Central memory CD8-positive, alpha-beta T cell (primary cell): ENCODE results near the gene PTGES3.
"Not testable (repeated sequence)": the region's sequence is repeated elsewhere in the genome, so short reads cannot be mapped to it uniquely, and the experiment has no call there.

ENCODE experiments used
- ATAC-seq: fragments of 150-1000 bp; cut with Tn5 transposase; replicated peaks from 2 replicates; pipeline ENCODE4 v1.10.0; 2022; ENCODE audit warnings: mild to moderate bottlenecking, moderate FRiP score, moderate number of reproducible peaks; ENCODE audit not compliant: poor library complexity, severe bottlenecking; ENCODE audit errors: extremely low read depth
- DNase-seq, 2 donors: peaks; one replicate each; pipeline ENCODE4 v3.0.0; 2021; ENCODE audit warnings: low spot score in 2 of 2
- H3K27ac Mint-ChIP-seq: one replicate; pipeline ENCODE4 v1.8.0; 2022; ENCODE audit warnings: low read depth, mild to moderate bottlenecking, moderate library complexity, mixed read lengths
- H3K27me3 Mint-ChIP-seq: one replicate; pipeline ENCODE4 v1.8.0; 2022; ENCODE audit warnings: mixed read lengths
- H3K36me3 Mint-ChIP-seq: one replicate; pipeline ENCODE4 v1.8.0; 2022; ENCODE audit warnings: mild to moderate bottlenecking, moderate library complexity, mixed read lengths; ENCODE audit not compliant: insufficient read depth
- H3K4me1 Mint-ChIP-seq: one replicate; pipeline ENCODE4 v1.8.0; 2022; ENCODE audit warnings: mixed read lengths
- H3K4me3 Mint-ChIP-seq: one replicate; pipeline ENCODE4 v1.8.0; 2022; ENCODE audit warnings: mild to moderate bottlenecking, moderate library complexity, mixed read lengths
- H3K9me3 Mint-ChIP-seq: one replicate; pipeline ENCODE4 v1.8.0; 2022; ENCODE audit warnings: mixed read lengths

Gene PTGES3

DNA sequence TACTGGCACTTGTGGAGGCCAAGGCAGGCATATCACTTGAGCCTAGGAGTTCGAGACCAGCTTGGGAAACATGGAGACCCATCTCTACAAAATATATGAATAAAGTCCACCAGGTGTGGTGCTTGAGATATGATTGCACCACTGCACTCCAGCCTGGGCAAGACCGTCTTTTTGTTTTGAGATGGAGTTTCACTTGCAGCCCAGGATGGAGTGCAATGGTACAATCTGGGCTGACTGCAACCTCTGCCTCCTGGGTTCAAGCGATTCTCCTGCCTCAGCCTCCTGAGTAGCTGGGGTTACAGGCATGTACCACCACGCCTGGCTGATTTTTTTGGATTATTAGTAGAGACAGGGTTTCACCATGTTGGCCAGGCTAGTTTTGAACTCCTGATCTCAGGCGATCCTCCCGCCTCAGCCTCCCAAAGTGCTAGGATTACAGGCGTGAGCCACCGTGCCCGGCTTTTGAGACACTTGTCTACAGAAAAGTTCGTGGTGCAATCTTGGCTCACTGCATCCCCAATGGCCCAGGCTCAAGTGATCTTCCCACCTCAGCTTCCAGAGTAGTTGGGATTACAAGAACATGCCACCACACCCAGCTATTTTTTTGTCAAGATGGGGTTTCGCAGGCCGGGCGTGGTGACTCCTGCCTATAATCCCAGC is 26.0 kb downstream of the PTGES3 start:
- Mint-ChIP-seq H3K27me3 (no peaks in the 10 kb centered on the region), H3K27ac (peak overlapping the region; percentile 38), H3K4me3 (no peak overlapping the region), H3K4me1 (peaks cover 12% of the 10 kb centered on the region), H3K36me3 (peaks cover 51% of the 10 kb centered on the region), H3K9me3 (no peaks in the 10 kb centered on the region)
- ATAC-seq (no peak), DNase-seq (no peak)

DNA sequence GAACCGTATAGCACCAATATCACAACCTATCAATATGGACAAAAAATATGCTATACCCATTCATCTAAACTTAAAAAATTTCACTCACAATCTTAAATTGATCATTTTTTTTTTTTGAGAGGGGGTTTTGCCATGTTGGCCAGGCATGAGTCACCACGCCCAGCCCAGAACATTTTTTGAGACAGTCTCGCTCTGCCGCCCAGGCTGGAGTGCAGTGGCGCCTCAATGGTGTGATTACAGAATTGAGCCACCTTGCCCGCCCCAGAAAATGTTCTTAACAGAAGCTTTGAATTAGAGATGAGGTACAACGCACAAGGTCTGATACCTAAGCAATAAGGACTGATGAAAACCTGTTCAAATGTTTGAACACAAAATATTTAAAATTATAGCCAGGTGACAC is 26.5 kb downstream of the PTGES3 start:
- H3K27ac Mint-ChIP-seq, result peak overlapping the region; percentile 38
- no peaks in the 10 kb centered on the region for H3K9me3 Mint-ChIP-seq
- ATAC-seq, result no peak
- peaks cover 12% of the 10 kb centered on the region for H3K4me1 Mint-ChIP-seq
- no peak for DNase-seq
- no peaks in the 10 kb centered on the region for H3K27me3 Mint-ChIP-seq
- peaks cover 47% of the 10 kb centered on the region for H3K36me3 Mint-ChIP-seq
- H3K4me3 Mint-ChIP-seq, result no peak overlapping the region

DNA sequence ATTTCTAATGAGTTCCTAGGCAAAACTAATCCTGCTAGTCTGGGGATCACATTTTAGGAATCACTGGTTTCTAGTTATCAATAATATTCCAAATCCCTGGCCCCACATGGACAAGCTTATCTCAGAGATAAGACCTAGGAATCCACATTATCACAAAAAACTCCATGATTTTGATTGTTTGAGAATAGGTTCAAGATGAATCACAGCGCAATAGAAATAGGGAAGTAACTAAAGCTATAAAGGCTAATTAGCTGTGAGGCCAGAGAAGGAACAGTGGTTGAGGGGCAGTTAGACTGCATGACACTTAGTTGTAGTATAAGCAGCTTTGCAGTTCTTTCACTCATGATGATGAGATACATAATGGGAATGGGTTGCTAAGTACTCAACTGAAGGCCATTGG is 29.2 kb downstream of the PTGES3 start:
- H3K9me3 Mint-ChIP-seq, result no peaks in the 10 kb centered on the region
- H3K4me1 Mint-ChIP-seq, result peaks cover 12% of the 10 kb centered on the region
- ATAC-seq (no peak), DNase-seq (no peak)
- H3K36me3 Mint-ChIP-seq, result peaks cover 24% of the 10 kb centered on the region
- H3K27ac Mint-ChIP-seq, result no peak overlapping the region
- no peaks in the 10 kb centered on the region for H3K27me3 Mint-ChIP-seq
- H3K4me3 Mint-ChIP-seq, result no peak overlapping the region

DNA sequence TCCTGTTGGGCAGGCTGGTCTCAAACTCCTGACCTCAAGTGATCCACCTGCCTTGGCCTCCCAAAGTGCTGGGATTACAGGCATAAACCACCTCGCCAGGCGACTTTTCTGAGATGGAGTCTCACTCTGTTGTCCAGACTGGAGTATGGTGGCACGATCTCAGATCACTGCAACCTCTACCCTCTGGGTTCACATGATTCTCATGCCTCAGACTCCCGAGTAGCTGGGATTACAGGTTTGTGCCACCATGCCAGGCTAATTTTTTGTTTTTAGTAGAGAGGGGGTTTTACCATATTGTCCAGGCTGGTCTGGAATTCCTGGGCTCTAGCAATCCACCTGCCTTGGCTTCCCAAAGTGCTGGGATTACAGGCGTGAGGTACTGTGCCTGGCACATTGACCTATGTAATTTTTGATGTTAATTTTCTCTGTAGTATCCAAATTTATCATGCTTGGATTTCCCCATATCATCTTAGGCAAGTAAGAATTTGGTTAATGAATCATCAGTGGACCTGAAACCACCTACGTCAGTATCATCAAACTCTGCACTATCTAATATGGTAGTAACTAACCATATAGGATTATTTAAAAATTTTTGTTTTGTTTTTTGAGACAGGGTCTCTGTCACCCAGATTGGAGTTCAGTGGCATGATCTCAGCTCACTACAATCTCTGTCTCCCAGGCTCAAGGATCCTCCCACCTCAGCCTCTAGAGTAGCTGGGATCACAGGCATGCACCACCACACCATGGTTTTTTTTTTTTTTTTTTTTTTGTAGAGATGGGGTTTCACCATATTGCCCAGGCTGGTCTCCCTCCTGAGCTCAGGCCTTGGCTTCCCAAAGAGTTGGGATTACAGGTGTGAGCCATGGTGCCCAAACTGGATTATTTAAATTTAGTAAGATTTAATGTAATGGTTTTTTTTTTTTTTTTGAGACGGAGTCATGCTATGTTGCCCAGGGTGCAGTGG is 30.4 kb downstream of the PTGES3 start:
- Mint-ChIP-seq H3K27ac (no peak overlapping the region), H3K27me3 (no peaks in the 10 kb centered on the region), H3K4me3 (no peak overlapping the region), H3K4me1 (peaks cover 5% of the 10 kb centered on the region), H3K9me3 (peaks cover 10% of the 10 kb centered on the region), H3K36me3 (peaks cover 14% of the 10 kb centered on the region)
- ATAC-seq, result no peak
- DNase-seq, result no peak

DNA sequence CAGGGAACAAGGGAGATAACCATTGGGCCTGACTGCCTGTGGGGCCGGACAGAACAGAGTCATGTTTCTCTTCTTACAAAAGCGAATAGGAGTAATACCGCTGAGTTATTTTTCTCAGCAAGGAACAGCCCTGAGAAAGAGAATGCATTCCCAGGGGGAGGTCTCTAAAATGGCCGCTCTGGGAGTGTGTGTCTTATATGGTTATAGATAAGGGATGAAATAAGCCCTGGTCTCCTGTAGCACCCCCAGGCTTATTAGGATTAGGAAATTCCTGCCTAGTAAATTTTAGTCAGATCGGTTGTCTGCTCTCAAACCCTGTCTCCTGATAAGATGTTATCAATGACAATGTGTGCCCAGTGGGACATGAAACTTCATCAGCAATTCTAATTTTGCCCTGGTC is 34.3 kb downstream of the PTGES3 start:
- H3K27me3 Mint-ChIP-seq, H3K4me3 Mint-ChIP-seq, H3K36me3 Mint-ChIP-seq, ATAC-seq, H3K27ac Mint-ChIP-seq, DNase-seq, H3K4me1 Mint-ChIP-seq: not testable (repeated sequence)
- H3K9me3 Mint-ChIP-seq, result peaks cover 11% of the 10 kb centered on the region

DNA sequence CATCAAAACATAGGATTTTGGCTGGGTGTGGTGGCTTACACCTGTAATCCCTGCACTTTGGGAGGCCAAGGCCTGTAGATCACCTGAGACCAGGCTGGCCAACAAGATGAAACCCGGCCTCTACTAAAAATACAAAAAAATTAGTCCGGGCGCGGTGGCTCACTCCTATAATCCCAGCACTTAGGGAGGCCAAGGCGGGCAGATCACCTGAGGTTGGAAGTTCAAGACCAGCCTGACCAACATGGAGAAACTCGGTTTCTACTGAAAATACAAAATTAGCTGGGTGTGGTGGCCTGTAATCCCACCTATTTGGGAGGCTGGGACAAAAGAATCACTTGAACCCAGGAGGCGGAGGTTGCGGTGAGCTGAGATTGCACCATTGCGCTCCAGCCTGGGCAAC is 40.1 kb downstream of the PTGES3 start:
- not testable (repeated sequence) for H3K27me3 Mint-ChIP-seq, H3K27ac Mint-ChIP-seq, H3K9me3 Mint-ChIP-seq, DNase-seq, H3K4me3 Mint-ChIP-seq, ATAC-seq
- Mint-ChIP-seq H3K36me3 (peaks cover 28% of the 10 kb centered on the region), H3K4me1 (peaks cover 20% of the 10 kb centered on the region)

DNA sequence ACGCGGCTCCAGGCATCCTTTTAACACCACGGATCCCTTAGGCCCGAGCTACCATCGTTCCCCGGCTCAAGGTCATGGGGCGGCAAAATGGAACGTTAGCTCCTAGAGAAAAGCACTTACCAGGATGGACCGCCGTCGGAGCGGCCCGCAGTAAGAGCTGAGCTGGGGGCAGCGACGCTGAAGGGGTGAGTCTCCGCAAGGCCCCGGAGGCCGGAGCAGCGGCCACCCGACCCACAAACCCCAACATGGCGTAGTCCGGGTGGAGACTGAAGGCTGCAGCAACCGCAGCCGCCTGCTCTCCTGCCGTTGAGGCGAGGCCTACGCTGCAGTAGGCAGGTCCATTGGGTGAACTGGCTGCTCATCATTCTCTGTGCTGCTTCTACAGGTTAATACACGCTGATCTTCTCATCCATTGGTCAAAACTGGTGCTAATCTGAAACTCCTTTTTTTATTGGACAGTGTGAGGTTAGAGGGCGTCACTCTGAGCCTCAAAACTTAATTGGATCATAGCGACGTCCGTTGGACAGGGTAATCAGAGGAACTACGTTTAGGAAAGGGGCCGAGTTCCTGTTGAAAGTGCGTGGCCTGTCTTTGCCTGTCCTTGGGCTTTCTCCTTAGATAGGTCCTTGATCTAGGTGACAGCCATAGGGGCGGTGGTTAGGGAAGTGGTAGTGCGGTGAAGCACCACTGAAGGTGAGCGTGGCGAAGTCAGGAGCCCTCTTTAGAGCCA is 42.2 kb downstream of the PTGES3 start, which contains the start of gene ATP5F1B:
Gene ATP5F1B, minus strand, starts transcription at position 268 of the 730 bp plus-strand sequence. Its CDS starts 21 bp downstream, at position 247.
- peak within 1 kb of the TSS; percentile 90 for H3K4me3 Mint-ChIP-seq
- H3K27me3 Mint-ChIP-seq, result no peaks in the 10 kb centered on the region
- DNase-seq (peak; percentile 68 to 89), ATAC-seq (peak; percentile 97)
- H3K36me3 Mint-ChIP-seq, result peaks cover 48% of the 10 kb centered on the region
- H3K9me3 Mint-ChIP-seq, result no peaks in the 10 kb centered on the region
- H3K4me1 Mint-ChIP-seq, result peaks cover 20% of the 10 kb centered on the region
- H3K27ac Mint-ChIP-seq, result peak within 1 kb of the TSS; percentile 93

DNA sequence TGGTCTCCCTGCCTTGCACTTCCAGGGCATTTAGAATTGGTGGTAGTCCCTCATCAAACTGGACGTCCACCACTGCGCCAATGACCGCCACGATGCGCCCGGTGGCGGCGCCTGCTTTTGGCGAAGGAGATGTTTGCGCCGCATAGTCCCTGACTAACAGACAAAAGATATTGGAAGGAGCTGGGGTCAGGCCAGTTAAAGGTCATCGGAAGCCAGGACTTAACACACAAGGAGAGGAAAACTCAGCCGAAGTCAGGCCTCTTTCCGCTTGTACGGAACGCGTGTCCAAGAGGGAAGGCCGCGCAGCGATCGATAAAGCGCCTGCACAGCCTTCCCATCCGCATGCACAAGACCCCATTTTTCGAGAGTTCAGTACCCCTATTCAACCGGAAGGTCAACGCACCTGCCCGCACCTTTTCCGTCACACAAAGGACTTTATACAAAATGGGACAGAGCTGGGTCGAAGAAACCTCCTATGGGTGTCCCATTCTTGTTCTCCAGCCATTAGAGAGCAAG is 42.8 kb downstream of the PTGES3 start:
- H3K9me3 Mint-ChIP-seq, result no peaks in the 10 kb centered on the region
- H3K4me3 Mint-ChIP-seq, result peak overlapping the region; percentile 90
- peaks cover 25% of the 10 kb centered on the region for H3K4me1 Mint-ChIP-seq
- no peaks in the 10 kb centered on the region for H3K27me3 Mint-ChIP-seq
- no peak for DNase-seq
- H3K27ac Mint-ChIP-seq, result peak overlapping the region; percentile 93
- H3K36me3 Mint-ChIP-seq, result peaks cover 54% of the 10 kb centered on the region
- ATAC-seq, result no peak

DNA sequence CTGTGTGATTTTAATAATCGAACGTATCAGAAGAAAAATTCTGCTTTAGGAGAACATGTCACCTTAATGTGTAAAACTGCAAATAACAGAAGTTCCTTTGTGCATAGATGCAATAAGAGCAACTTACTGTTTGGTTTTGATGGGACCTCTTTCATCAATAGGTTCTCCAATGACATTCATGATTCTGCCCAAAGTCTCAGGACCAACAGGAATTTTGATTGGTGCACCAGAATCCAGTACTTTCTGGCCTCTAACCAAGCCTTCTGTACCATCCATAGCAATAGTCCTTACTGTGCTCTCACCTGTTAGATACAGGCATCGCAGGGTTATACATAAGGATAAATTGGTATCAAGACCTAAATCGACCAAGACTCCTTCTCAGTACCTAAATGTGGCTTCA is 43.4 kb downstream of the PTGES3 start:
- Mint-ChIP-seq H3K36me3 (peaks cover 61% of the 10 kb centered on the region), H3K27ac (peak overlapping the region; percentile 93), H3K4me1 (peaks cover 26% of the 10 kb centered on the region), H3K4me3 (peak overlapping the region; percentile 90), H3K9me3 (no peaks in the 10 kb centered on the region), H3K27me3 (no peaks in the 10 kb centered on the region)
- no peak for ATAC-seq
- DNase-seq, result no peak

DNA sequence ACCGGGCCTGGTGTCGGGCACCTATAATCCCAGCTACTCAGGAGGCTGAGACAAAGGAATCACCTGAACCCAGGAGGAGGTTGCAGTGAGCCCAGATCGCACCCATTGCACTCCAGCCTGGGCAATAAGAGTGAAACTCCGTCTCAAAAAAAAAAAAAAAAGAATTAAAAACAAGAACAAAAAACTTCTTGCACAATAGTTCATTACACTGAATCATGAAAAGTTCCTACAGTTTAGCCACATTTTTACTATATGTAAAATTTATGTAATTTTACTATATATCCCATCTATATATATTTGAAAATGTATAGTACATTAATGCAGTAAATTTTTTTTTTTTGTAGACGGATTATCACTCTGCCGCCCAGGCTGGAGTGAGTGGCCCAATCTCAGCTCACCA is 46.9 kb downstream of the PTGES3 start:
- H3K9me3 Mint-ChIP-seq, result no peaks in the 10 kb centered on the region
- H3K4me1 Mint-ChIP-seq, result peaks cover 30% of the 10 kb centered on the region

DNA sequence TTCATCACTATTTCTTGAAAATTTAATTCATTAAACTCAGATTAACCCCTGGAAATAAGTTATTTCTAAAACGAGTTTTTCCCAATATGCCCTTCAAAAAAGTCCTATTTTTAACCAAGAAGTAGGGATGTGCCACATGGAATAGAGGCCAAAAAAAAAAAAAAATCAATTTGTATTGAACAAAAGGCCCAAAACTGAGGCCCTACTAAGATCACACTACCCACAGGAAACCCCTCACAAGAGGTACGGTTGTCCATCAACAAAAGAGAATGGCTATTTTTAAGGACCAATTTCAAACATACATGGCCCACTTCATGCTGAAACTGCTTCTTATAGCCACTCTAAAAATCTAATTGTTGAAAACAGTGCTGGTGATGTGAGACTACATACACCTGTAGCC is 50.5 kb downstream of the PTGES3 start:
- DNase-seq, result no peak
- H3K4me3 Mint-ChIP-seq, result no peak overlapping the region
- peaks cover 48% of the 10 kb centered on the region for H3K4me1 Mint-ChIP-seq
- no peak overlapping the region for H3K27ac Mint-ChIP-seq
- peaks cover 68% of the 10 kb centered on the region for H3K36me3 Mint-ChIP-seq
- H3K27me3 Mint-ChIP-seq, result no peaks in the 10 kb centered on the region
- no peaks in the 10 kb centered on the region for H3K9me3 Mint-ChIP-seq
- ATAC-seq, result no peak

More for the DNA sequence above, 46.9 kb downstream of the PTGES3 start:
- no peak overlapping the region for H3K27ac Mint-ChIP-seq
- DNase-seq, result no peak
- no peak overlapping the region for H3K4me3 Mint-ChIP-seq
- no peak for ATAC-seq
- H3K36me3 Mint-ChIP-seq, result peaks cover 92% of the 10 kb centered on the region
- no peaks in the 10 kb centered on the region for H3K27me3 Mint-ChIP-seq
